Neural progenitor cell (in vitro differentiated cells): Measurements from ENCODE around the gene MMP28. TPM values are rescaled to one million over a fixed set of nuclear protein-coding genes. Genes with fewer than 3 reads are reported as not detected.

Source experiments
- DNase-seq: peaks from one replicate; pipeline ENCODE4 v3.0.0-alpha.2; 2016; ENCODE audit warnings: low spot score
- H2AFZ ChIP-seq: fragments of 200-600 bp; sonication (generic); replicated peaks from 2 replicates; pipeline ENCODE4 v1.6.1; 2016; ENCODE audit warnings: antibody characterized with exemption
- H3F3A ChIP-seq: fragments of 200-600 bp; sonication (generic); 2 replicates; pipeline ENCODE4 v1.6.1; 2016; ENCODE audit warnings: antibody characterized with exemption, low read depth
- H3K27ac ChIP-seq: fragments of 200-600 bp; sonication (generic); 2 replicates; pipeline ENCODE4 v1.5.1; 2016; ENCODE audit warnings: mild to moderate bottlenecking
- H3K27me3 ChIP-seq: fragments of 200-600 bp; sonication (generic); 2 replicates; pipeline ENCODE4 v1.6.1; 2016; ENCODE audit warnings: mild to moderate bottlenecking, moderate library complexity
- H3K36me3 ChIP-seq: fragments of 200-600 bp; sonication (generic); 2 replicates; pipeline ENCODE4 v1.5.1; 2016
- H3K4me1 ChIP-seq: fragments of 200-600 bp; sonication (generic); 2 replicates; pipeline ENCODE4 v1.6.1; 2016; ENCODE audit warnings: mixed run types
- H3K4me2 ChIP-seq: fragments of 200-600 bp; sonication (generic); 2 replicates; pipeline ENCODE4 v1.6.1; 2016
- H3K4me3 ChIP-seq: fragments of 200-600 bp; sonication (generic); 2 replicates; pipeline ENCODE4 v1.5.1; 2016
- H3K79me2 ChIP-seq: fragments of 200-600 bp; sonication (generic); 2 replicates; pipeline ENCODE4 v1.6.1; 2016; ENCODE audit warnings: low read depth
- H3K9ac ChIP-seq: fragments of 200-600 bp; sonication (generic); 2 replicates; pipeline ENCODE4 v1.6.1; 2016
- H3K9me3 ChIP-seq: fragments of 200-600 bp; sonication (generic); 2 replicates; pipeline ENCODE4 v1.5.1; 2016; ENCODE audit warnings: low read depth
- H4K20me1 ChIP-seq: fragments of 200-600 bp; sonication (generic); 2 replicates; pipeline ENCODE4 v1.6.1; 2016; ENCODE audit warnings: low read depth
- H3K27ac Mint-ChIP-seq: 3 replicates; pipeline ENCODE4 v1.8.0; 2021; ENCODE audit warnings: mixed read lengths
- H3K27me3 Mint-ChIP-seq: 2 replicates; pipeline ENCODE4 v1.8.0; 2022; ENCODE audit warnings: low read depth, mild to moderate bottlenecking, inconsistent platforms, moderate library complexity, mixed read lengths; ENCODE audit not compliant: insufficient read depth
- H3K36me3 Mint-ChIP-seq: 3 replicates; pipeline ENCODE4 v1.8.0; 2021; ENCODE audit warnings: mixed read lengths
- H3K4me1 Mint-ChIP-seq: 3 replicates; pipeline ENCODE4 v1.8.0; 2021; ENCODE audit warnings: mixed read lengths
- H3K4me3 Mint-ChIP-seq: 3 replicates; pipeline ENCODE4 v1.8.0; 2021; ENCODE audit warnings: mild to moderate bottlenecking, moderate library complexity, mixed read lengths
- H3K9me3 Mint-ChIP-seq: 3 replicates; pipeline ENCODE4 v1.8.0; 2020; ENCODE audit warnings: mixed read lengths
- CTCF ChIP-seq: fragments of 200-600 bp; sonication (generic); IDR thresholded peaks from 2 replicates; pipeline ENCODE4 v1.5.1; 2017; ENCODE audit warnings: antibody characterized with exemption, mild to moderate bottlenecking
- EZH2 ChIP-seq: fragments of 200-600 bp; sonication (generic); IDR thresholded peaks from 2 replicates; pipeline ENCODE4 v1.6.1; 2017; ENCODE audit warnings: antibody characterized with exemption, mild to moderate bottlenecking, moderate library complexity
- EZH2phosphoT487 ChIP-seq: fragments of 200-600 bp; sonication (generic); IDR thresholded peaks from 2 replicates; pipeline ENCODE4 v1.6.1; 2017; ENCODE audit warnings: antibody characterized with exemption
- total RNA-seq: library from RNA; depleted of rRNA; stranded (reverse); fragments of >200 nt; gene quantifications from 2 replicates; pipeline ENCODE4 v1.2.3, GENCODE V29; 2015; ENCODE audit warnings: low replicate concordance

MMP28 gene
- total RNA-seq = not detected in 2 replicates

- Histone ChIP-seq H3K9me3 (no peaks in the 10 kb centered on the region), H3K4me1 (no peaks in the 10 kb centered on the region), H3K9ac (no peak within 1 kb of the TSS), H3K36me3 (no peaks in the 10 kb centered on the region), H4K20me1 (peaks cover 10% of the 10 kb centered on the region), H3K4me2 (peak within 1 kb of the TSS; percentile 93), H2AFZ (no peak within 1 kb of the TSS), H3K4me3 (peak within 1 kb of the TSS; percentile 68), H3K27me3 (peaks cover 94% of the 10 kb centered on the region), H3K79me2 (no peaks in the 10 kb centered on the region), H3K27ac (no peak within 1 kb of the TSS), H3F3A (no peaks in the 10 kb centered on the region)
- Mint-ChIP-seq H3K36me3 (no peaks in the 10 kb centered on the region), H3K27ac (no peak within 1 kb of the TSS), H3K4me3 (peak within 1 kb of the TSS; percentile 77), H3K4me1 (peaks cover 12% of the 10 kb centered on the region), H3K27me3 (peaks cover 54% of the 10 kb centered on the region), H3K9me3 (no peaks in the 10 kb centered on the region)
- DNase-seq = peak; percentile 78
- TF ChIP-seq CTCF (no peak), EZH2 (peak; percentile 73), EZH2phosphoT487 (peak; percentile 90)
These were observed at the start of gene MMP28 for GRCh38 chr17:35795007-35795870. TSS of gene MMP28 (minus strand) at chr17:35795641. CDS start at chr17:35795377, 264 bp downstream.

- H3K4me3 Mint-ChIP-seq = no peak overlapping the region
- H4K20me1 ChIP-seq = peaks cover 58% of the 10 kb centered on the region
- H3K4me2 ChIP-seq = no peak overlapping the region
- no peak for DNase-seq
- no peak overlapping the region for H3K9ac ChIP-seq
- no peaks in the 10 kb centered on the region for H3K4me1 ChIP-seq
- peaks cover 25% of the 10 kb centered on the region for H3K79me2 ChIP-seq
- peaks cover 50% of the 10 kb centered on the region for H3F3A ChIP-seq
- no peak overlapping the region for H3K27ac Mint-ChIP-seq
- H3K36me3 ChIP-seq = peaks cover 32% of the 10 kb centered on the region
- no peaks in the 10 kb centered on the region for H3K27me3 Mint-ChIP-seq
- H2AFZ ChIP-seq = no peak overlapping the region
- H3K4me3 ChIP-seq = no peak overlapping the region
- no peak overlapping the region for H3K27ac ChIP-seq
- TF ChIP-seq EZH2phosphoT487 (no peak), EZH2 (no peak), CTCF (no peak)
- H3K4me1 Mint-ChIP-seq = no peaks in the 10 kb centered on the region
- H3K9me3 ChIP-seq = no peaks in the 10 kb centered on the region
- H3K9me3 Mint-ChIP-seq = no peaks in the 10 kb centered on the region
- H3K36me3 Mint-ChIP-seq = peaks cover 36% of the 10 kb centered on the region
- no peaks in the 10 kb centered on the region for H3K27me3 ChIP-seq
These were observed 49.1 kb upstream of the MMP28 start for GRCh38 chr17:35844547-35844946.

GRCh38 chr17:35843698-35844097 is 48.3 kb upstream of the MMP28 start:
- H3K79me2 ChIP-seq = peaks cover 25% of the 10 kb centered on the region
- H2AFZ ChIP-seq = no peak overlapping the region
- peaks cover 45% of the 10 kb centered on the region for H3F3A ChIP-seq
- H3K27ac Mint-ChIP-seq = no peak overlapping the region
- no peak for DNase-seq
- TF ChIP-seq CTCF = no peak
- no peak for TF ChIP-seq EZH2
- no peak for TF ChIP-seq EZH2phosphoT487
- no peaks in the 10 kb centered on the region for H3K9me3 Mint-ChIP-seq
- no peak overlapping the region for H3K27ac ChIP-seq
- H3K9me3 ChIP-seq = no peaks in the 10 kb centered on the region
- no peaks in the 10 kb centered on the region for H3K27me3 ChIP-seq
- H3K4me1 ChIP-seq = no peaks in the 10 kb centered on the region
- no peak overlapping the region for H3K4me3 ChIP-seq
- H3K9ac ChIP-seq = no peak overlapping the region
- peaks cover 50% of the 10 kb centered on the region for H4K20me1 ChIP-seq
- H3K36me3 Mint-ChIP-seq = peaks cover 35% of the 10 kb centered on the region
- no peaks in the 10 kb centered on the region for H3K27me3 Mint-ChIP-seq
- H3K4me3 Mint-ChIP-seq = no peak overlapping the region
- peaks cover 34% of the 10 kb centered on the region for H3K36me3 ChIP-seq
- no peaks in the 10 kb centered on the region for H3K4me1 Mint-ChIP-seq
- H3K4me2 ChIP-seq = no peak overlapping the region
